ENCODE data around the gene RGS7.
"Not testable (repeated sequence)": the region's sequence is repeated elsewhere in the genome, so short reads cannot be mapped to it uniquely, and the experiment has no call there.

Gene RGS7

DNA sequence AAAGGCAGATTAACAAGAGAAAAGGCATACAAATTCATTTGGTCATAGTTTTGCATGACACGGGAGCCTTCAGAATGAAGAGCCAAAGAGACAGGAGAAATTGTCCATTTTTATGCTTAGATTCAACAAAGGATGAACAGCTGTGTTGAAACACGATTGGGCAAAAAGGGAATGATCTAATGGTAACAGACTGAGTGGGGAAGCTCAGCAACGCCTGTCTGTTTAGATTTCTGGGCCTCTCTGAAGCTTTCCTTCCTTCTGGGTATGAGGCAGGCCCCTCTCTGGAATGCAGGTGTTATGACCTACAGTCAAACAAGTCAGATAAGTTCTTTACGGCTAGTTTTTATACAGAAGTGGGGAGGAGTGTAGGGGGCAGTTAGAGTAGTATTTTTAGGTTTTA is 154.6 kb downstream of the RGS7 start:
- DNase-seq, result no peak

DNA sequence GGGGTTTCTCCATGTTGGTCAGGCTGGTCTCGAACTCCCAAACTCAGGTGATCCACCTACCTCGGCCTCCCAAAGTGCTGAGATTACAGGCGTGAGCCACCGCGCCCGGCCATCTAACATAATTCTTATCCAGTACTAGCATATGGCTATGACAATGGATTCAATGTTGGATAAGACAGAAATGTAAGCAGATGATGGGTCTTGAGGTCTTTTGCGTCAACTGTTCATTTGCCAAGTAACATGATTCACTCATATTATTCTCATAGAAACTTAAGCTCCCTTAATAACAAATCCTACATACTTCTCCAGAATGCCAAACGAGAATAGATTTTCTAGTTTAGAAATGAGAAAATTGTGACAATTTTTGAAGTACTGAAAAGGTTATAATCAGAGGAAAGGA is 170.3 kb downstream of the RGS7 start:
- no peak for DNase-seq

- no peak for DNase-seq
These were observed 175.0 kb downstream of the RGS7 start for GRCh38 chr1:241181971-241182370.

DNA sequence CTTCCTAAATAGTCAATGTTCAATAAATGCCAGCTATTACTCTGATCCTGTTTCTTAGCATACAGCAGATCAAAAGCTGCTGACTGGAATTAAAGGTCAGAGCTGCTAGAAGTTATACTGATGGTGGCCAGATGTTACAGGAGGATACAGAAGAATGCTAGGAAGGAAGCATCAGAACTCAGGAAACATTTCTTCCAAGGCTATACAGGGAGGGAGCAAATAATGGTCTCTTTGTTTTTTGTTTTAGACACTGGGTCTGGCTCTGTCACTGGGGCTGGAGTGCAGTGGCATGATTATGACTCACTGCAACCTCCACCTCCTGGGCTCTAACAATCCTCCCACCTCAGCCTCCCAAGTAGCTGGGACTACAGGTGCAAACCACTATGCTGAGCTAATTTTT is 175.5 kb downstream of the RGS7 start:
- DNase-seq, result no peak

DNA sequence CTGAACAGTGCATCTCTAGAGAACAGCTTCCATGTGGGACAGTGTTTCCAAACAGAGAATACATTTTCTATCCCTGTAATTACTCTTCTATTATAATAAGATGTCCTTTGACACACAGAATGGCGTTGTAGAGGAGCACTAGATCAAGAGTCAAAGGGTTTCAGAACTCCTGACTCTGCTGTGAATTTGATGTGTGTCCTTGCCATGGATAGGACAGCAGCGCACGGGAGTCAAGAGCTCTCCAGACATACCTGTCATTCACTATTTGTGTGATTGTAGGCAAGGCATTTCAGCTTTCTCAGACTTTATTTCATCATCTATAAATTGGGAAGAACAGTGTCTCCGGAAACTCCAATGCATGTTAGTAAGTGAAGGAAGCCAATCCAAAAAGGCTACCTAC is 176.4 kb downstream of the RGS7 start:
- DNase-seq, result no peak

DNA sequence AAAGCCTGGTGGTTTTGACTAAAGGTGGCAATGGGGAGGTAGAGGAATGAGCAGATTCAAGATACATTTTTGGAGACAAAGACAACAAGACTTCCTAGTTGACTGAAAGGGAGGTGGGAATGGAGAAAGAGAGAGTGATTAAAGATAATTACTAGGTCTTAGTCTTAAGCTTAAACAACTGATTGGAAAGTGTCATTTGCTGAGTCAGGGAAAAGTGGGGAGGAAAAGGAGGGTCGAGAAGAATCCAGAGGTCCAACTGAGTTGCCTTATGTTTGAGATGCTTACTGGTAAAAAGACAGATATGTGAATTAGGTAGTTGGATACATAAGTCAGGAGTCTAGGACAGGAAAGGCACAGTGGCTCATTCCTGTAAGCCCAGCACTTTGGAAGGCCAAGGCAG is 179.3 kb downstream of the RGS7 start:
- DNase-seq, result no peak

GRCh38 chr1:241172486-241172885 is 184.5 kb downstream of the RGS7 start:
- no peak for DNase-seq

GRCh38 chr1:241171991-241172390 is 185.0 kb downstream of the RGS7 start:
- no peak for DNase-seq

GRCh38 chr1:241167121-241167630 is 189.8 kb downstream of the RGS7 start:
- DNase-seq, result no peak

DNA sequence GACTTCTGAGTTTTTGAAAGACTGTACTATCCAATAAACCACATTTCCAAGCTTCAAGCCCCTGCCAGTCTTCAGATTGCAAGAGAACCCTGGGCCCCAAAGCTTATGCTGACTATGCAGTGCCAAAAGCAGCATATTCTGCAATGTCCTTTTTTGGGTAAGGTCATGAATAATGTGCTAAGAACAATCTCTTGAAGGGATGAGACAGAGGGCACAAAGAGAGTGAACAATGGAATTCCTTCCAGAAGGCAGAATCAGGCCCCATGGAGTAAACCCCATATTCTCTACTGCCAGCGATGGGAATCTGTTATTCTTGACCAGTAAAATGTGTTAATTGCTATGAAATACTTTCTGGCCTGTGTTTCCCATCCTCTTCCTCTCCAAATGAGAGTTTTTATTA is 190.4 kb downstream of the RGS7 start:
- no peak for DNase-seq

- not testable (repeated sequence) for DNase-seq
These were observed 191.7 kb downstream of the RGS7 start for GRCh38 chr1:241165256-241165655.

GRCh38 chr1:241163363-241163762 is 193.6 kb downstream of the RGS7 start:
- DNase-seq, result no peak

DNA sequence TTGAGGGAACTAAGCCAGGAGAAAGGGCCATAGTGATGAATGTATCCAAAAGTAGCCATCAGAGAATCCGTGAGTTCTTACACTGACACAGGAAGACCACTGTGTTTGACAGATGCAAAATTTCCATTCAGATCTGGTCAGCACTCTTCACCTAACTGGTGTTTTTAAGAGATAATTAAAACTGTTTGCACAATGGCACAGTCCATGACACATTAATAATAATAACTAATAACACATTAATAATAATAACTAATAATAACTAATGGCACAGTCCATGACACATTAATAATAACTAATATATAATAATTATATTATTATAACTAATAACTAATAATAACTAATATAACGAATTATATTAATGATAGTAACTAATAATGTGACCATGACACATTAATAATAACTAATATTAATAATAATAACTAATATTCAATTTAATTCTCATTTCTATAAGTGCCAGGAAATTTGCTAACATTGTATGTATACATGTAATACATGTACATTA is 195.8 kb downstream of the RGS7 start:
- DNase-seq, result no peak

DNA sequence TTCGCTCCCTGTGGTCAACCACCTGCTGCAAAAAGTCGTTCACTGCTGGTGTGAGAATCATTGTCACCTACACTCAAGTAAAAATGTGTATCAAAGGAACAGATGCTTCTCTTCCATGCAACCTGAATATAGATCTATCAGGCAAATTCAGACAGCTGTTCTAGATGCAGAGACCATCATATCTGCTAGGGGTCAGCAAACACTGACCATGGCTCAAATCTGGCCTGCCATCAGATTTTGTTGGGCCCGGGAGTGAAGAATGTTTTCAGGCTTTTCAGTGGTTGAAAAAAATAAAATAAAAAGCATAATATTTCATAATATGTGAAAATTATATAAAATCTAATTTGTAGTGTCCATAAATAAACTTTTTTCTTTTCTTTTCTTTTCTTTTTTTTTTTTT is 199.6 kb downstream of the RGS7 start:
- no peak for DNase-seq

GRCh38 chr1:241156231-241156965 is 200.6 kb downstream of the RGS7 start:
- no peak for DNase-seq

DNA sequence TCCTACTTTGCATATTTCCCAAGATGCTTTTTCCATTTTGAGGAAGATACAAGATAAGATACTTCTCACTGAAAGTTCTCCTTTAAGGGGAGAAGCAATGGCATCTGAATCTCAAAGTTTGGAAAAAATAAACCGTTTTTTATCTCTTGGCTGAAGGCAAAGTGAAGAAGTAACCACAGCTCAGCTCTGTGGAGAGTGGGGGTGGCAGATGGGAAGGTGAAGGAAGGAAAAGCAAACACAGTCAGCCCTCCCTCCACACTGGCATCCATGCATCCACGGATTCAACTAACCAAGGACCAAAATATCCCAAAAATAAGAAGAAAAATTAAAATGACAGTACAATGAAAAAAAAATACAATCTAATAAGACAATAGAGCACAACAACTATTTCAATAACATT is 211.1 kb downstream of the RGS7 start:
- DNase-seq, result no peak

DNA sequence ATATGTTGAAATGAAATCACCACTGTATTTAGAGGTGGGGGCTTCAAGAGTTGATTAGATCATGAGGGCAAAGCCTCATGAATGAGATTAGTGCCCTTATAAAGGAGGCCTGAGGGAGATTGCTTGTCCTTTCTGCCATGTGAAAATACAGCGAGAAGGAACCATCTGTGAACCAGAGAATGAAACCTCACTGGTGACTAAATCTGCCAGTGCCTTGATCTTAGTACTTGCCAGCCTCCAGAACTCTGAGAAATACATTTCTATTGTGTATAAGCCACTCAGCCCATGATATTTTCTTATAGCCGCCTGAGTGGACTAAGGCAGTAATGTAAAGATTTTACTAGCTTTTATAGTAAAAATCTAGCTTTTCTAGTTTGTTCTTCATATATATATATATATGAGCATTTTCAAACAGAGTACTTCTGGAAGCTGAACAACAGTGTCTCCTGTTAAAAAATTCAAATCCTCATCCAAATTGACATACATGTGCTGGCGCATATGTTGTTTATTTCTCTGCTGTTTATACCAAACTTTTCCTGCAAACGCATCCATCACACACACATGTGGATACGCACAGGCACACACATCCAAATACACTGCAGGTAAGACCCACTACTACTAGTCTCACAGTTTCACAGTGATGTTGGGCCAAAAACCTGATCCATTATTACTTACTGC is 213.1 kb downstream of the RGS7 start:
- no peak for DNase-seq

DNA sequence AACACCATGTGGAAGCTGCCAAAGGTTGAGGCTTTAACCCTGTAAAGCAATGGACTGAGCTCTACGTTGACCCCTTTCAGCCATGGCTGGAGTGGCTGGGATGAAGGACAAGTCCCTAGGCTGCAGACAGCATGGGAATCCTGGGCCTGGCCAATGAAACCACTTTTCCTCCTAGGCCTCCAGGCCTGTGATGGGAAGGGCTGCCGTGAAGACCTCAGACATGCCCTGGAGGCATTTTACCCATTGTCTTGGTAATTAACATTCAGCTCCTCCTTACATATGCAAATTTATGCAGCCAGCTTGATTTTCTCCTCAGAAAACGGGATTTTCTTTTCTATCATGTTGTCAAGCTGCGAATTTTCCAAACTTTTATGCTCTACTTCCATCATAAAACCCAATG is 214.5 kb downstream of the RGS7 start:
- no peak for DNase-seq

DNA sequence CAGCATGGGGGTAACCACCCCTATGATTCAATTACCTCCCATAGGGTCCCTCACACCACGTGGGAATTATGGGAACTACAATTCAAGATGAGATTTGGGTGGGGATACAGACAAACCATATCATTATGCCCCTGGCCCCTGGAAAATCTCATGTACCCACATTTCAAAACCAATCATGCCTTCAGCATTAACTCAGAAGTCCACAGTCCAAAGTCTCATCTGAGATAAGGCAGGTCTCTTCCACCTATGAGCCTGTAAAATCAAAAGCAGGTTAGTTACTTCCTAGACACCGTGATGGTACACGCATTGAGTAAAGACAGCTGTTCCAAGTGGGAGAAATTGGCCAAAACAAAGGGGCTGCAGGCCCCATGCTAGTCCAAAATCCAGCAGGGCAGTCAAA is 215.4 kb downstream of the RGS7 start:
- not testable (repeated sequence) for DNase-seq

GRCh38 chr1:241140670-241141069 is 216.3 kb downstream of the RGS7 start:
- DNase-seq, result no peak

DNA sequence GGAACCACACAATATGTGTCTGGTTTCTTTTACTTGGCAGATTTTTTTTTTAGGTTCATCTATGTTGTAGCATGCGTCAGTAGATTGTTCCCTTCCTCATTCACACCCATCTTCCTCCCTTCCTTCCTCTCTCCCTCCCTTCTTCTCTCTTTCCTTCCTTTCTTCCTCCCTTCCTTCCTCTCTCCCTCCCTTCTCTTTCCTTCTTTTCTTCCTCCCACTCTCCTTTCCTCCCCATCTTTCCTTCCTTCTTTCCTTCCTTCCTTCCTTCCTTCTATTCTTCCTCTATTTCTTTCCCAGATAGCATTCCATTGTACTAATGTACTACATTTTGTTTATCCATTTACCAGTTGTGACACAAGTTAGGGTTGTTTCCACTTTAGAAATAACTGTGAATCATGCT is 218.0 kb downstream of the RGS7 start:
- no peak for DNase-seq

GRCh38 chr1:241138248-241138647 is 218.8 kb downstream of the RGS7 start:
- no peak for DNase-seq

DNA sequence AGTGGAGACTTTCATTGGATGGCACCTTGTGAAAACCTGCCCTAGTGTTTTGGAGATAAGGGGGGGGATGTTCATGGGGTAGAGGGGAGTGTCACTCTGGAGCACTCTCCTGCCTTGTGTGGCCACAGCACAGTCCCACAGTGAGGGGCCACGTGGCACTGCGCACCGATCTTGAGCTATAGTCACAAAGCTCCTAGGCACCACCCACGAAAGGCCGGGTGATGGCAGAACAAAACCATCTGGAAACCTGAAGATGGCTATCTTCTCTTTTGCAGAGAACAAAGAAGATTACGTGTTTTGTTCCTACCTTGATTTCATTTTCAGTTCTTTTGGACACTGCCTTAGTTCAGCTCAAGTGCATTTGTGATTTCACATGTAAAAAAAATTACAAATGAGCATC is 220.6 kb downstream of the RGS7 start:
- DNase-seq, result no peak

DNA sequence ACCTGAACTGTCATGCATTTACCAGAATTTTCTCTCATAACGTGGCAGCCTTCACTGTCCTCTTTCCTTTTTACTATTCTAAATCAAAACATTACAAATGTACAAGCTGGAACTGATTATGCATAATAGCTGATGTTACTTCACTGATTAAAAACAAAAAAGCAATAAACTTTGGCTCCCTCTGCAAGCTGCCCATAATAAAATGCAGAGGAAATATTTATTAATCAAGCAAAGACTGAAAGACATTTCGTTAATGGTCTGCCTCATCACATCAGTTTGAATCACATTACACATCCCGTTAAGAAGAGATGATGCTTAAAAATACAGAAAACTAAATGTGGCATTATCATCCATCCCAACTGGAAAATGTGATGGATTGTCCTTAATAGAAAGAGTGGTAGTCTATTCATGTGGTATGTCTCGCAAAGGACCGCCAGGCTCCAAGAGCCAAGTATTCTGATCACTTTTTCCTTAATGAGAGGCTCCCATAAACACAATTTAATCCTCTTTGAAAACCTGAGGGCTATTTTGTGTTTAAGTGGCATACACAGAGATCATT is 225.3 kb downstream of the RGS7 start:
- peak; percentile 42 to 60 for DNase-seq

All from NCI-H524 (cell line).